Ovary (tissue), 3 donors: ENCODE data around the gene ADD2.

Experiments
- EP300 ChIP-seq: sonication (generic); formaldehyde crosslinking; IDR thresholded peaks from one replicate; pipeline ENCODE4 v1.6.1; 2017; ENCODE audit warnings: antibody characterized with exemption
- POLR2A ChIP-seq: fragments of 450-650 bp; IDR thresholded peaks from one replicate; pipeline ENCODE4 v1.6.1; 2017; ENCODE audit warnings: antibody characterized with exemption, mild to moderate bottlenecking, moderate library complexity
- TF ChIP-seq, protein P1 (sequence below), 3 donors: fragments of 450-650 bp in 2 of 3; fragments of 200-600 bp in 1 of 3; IDR thresholded peaks; one replicate each; pipeline versions ENCODE4 v1.5.1 to v1.8.0; 2016 to 2022; ENCODE audit warnings: antibody characterized with exemption in 3 of 3, mild to moderate bottlenecking in 1 of 3
- donor health status: DM: no; HTN: no; CAD: no.

GRCh38 chr2:70688427-70688826 lies 79.6 kb downstream of the ADD2 start:
- TF ChIP-seq, protein P1, sequence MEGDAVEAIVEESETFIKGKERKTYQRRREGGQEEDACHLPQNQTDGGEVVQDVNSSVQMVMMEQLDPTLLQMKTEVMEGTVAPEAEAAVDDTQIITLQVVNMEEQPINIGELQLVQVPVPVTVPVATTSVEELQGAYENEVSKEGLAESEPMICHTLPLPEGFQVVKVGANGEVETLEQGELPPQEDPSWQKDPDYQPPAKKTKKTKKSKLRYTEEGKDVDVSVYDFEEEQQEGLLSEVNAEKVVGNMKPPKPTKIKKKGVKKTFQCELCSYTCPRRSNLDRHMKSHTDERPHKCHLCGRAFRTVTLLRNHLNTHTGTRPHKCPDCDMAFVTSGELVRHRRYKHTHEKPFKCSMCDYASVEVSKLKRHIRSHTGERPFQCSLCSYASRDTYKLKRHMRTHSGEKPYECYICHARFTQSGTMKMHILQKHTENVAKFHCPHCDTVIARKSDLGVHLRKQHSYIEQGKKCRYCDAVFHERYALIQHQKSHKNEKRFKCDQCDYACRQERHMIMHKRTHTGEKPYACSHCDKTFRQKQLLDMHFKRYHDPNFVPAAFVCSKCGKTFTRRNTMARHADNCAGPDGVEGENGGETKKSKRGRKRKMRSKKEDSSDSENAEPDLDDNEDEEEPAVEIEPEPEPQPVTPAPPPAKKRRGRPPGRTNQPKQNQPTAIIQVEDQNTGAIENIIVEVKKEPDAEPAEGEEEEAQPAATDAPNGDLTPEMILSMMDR (IDR thresholded peaks at IDR 0.05) = no peak
- TF ChIP-seq POLR2A = no peak
- TF ChIP-seq EP300 = no peak
